C1 segment of cervical spinal cord (tissue), 14 donors: ENCODE measurements around the gene HLA-DPA1.

Experiments
- DNase-seq, 14 donors: peaks; one replicate each; lab custom pipeline; 2025; lab: John Stamatoyannopoulos, UW

The HLA-DPA1 gene

GRCh38 chr6:33088931-33089620 is 15.6 kb upstream of the HLA-DPA1 start:
- no peak for DNase-seq

DNA sequence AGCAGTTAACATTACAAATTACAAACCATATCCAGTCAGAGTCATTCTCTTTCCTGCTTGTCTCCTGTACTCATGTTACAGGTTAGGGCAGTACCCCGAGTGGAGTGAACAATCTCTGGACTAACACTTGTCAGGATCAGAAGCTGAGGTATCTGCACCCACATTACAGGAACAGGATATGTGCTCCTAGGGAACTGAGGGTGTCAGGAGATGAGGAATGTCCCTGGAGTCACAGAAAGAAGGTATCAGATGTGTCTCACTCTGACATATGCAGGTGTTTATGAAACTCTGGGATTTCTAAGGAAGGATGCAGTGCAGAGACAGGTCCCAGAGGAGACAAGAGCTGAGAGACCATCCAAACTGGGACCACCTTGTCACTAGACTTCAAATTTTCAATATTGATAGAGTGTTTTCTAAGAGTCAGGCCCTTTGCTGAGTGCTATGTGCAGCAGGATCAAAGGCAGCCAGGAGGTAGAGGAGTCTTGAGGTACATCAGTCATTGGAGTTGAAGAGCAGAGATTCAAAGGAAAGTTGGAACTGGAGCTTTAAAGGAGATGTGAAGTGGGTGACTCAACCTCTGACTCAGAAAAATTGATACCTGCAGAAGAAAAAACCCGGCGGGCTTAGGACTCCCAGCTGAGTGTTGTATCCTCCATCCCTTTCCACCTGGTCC is 14.9 kb upstream of the HLA-DPA1 start:
- no peak for DNase-seq

- DNase-seq, result no peak
Measured at GRCh38 chr6:33085627-33086026, 12.2 kb upstream of the HLA-DPA1 start.

DNA sequence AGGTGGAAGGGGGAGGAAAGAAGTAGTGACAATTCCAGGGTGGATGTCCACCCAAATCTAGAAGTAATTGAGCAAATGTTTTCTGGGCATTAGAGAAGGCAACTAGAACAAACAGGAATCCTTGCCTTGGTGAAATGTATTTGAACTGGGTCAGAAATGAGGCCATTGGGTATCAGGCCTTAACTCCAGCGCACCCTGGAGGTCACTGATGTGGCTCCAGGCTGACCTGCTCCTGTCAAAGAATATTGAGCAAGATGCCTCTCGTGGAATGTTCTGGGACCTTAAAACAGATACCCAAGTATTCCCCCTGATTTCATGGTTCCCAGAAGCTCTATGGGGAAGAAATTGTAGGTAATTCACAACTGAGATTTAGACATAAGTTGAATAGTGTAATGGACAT is 9.3 kb upstream of the HLA-DPA1 start:
- peak in 7 of 14 donors; percentile 28 to 65 (median 49) for DNase-seq

DNA sequence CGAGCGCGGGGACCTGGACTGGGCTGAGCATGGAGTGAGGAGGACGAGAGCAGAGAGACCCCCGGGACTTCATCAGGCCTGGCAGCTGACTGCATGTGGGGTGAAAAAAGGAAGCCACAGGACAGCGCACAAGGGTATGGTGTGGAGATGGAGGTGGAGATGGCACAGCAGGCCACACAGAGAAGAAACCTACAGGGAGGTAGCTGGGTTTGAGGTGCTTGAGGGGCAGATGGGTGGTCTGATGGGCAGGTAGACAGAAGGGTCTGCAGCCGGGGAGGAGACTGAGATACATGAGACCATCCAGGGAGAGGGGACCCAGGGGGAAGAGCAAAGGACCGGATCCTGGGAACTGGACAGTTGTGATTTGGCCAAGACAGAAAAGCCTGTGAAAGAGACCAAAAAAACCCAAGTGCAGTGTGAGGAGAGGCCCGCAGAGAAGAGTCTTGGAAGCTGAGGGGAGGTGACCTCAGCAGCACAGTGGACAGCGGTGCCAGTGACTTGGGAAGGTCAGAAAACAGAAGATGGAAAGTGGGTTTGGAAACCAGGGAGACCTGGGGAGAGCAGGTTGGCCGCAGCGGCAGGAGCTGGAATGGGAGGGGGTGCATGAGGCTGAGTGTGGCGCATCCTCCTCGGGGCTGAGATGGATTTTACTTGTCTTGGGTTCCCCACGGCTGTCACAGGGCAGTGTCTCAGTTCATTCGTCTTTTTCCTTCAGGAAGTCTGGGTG is 7.8 kb upstream of the HLA-DPA1 start:
- DNase-seq, result peak in 1 of 14 donors; percentile 43

- peak in 9 of 14 donors; percentile 16 to 73 (median 50) for DNase-seq
Measured at GRCh38 chr6:33080127-33081089, 7.0 kb upstream of the HLA-DPA1 start.

DNA sequence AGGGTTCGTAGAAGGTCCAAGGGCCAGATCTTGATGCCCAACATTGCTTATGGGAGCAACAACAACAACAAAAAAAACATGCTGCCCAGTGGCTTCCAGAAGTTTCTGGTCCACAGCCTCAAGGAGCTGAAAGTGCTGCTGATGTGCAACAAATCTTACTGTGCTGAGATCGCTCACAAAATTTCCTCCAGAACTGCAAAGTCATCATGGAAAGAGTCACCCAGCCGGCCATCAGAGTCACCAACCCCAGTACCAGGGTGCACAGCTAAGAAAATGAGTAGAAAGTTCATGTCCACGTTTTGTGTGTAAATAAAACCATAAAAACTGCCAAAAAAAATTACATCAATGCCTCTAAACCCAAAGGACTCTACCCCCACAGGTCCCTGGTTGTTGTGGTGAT is 6.1 kb upstream of the HLA-DPA1 start:
- no peak for DNase-seq

DNA sequence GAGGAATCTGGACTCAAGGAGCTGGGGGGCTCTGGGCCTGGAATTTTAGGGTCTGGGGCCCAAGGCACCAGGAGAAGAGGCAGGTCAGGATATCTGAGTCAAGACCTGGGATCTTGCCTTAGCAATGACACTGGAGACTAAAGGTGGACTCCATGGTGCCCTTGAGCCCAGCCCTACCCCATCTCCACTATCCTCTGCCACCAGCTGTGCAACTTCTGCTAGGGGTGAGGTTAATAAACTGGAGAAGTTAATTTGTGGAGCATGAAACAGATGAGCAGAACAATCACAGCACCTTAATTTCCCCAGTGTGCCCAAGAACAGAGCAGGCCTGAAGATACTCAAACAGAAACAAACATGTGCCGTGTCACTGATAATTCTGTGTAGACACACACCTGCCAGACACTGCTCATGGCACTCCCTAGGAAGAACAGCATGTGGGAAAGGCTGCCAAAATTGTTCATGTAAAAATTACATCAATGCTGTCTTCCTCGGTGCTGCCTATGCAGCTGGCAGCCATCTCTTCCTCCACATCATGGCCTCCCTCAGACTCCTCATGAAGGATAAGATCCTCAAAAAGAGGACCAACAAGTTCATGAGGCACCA is 5.6 kb upstream of the HLA-DPA1 start:
- no peak for DNase-seq

DNA sequence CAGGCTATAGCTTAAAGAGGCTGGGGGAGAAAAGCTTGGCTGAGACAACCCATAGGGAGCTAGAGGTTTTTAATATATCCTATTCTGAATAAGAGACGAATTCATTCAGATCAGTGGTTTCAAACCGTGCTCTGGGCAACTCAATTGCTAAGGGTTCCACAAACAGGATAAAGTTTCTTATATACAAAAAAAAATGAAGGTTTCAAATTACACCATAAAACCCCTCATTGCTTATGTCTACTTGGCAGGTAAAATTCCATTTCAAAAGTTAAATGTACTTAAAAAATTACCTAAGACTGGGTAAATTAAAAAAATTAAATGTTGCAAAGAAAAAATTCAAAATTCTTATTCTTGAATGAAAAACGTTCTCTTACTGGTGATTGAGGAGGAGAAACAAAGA is 5.0 kb upstream of the HLA-DPA1 start:
- no peak for DNase-seq

GRCh38 chr6:33077908-33078307 is 4.5 kb upstream of the HLA-DPA1 start:
- DNase-seq, result no peak

DNA sequence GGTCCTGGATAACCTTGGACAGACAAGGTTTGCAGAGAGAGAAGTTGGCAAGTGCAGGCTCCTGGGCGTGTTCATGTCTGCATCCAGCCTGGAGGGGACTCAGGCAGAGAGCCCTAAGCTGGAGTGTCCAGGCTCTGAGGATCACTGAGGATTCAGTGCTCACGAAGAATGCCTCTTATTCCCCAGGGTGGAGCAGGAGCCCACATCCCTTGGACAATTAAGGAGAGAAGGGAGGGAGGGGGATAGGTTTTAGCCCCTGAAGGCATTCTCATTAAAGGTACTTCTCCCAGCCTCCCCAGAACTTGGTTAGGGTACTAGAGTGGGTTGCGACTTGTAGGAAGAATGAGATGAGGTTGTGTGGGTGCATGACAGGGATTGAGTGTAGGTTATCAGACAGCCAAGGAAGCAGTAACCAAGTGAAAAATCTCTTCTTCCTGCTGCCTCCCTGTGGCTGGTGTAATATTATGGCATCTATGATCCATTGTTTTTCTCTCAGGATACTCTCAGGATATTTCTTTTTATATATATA is 3.0 kb upstream of the HLA-DPA1 start:
- DNase-seq, result no peak

DNA sequence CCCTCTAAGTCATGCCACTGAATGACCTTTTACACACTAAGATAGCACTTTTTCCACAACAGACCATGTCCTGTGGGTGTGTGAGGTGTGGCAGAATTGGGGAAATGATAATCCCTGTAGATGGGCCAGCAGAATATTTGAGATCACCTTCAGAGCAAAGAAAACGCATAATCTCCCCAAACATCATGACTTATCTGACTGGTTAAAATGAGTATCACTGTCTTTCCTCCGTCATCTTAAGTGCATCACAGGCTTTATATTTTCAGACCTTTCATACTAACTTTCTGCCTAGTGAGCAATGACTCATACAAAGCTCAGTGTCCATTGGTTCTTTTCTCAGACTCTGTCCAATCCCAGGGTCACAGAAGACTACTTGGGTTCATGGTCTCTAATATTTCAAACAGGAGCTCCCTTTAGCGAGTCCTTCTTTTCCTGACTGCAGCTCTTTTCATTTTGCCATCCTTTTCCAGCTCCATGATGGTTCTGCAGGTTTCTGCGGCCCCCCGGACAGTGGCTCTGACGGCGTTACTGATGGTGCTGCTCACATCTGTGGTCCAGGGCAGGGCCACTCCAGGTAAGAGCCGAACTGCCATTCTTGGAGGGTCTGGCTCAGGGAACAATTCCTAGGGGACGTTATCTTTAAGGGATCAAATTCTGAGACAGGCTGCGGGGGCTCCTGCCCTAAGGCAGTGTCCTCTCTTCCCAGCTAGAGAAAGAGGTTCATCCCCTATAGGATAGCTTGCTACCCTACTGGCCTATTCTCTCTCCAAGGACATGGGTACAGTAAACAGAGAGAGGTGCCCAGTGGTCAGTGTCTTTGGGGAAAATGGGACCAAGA is 2.3 kb upstream of the HLA-DPA1 start, which contains the start of gene HLA-DPB1:
HLA-DPB1 (plus strand) TSS at position 423 of the 838 bp plus-strand sequence; CDS start at position 475, 52 bp downstream.
- peak in 1 of 14 donors; percentile 69 for DNase-seq

GRCh38 chr6:33075208-33075567 is 1.7 kb upstream of the HLA-DPA1 start:
- no peak for DNase-seq

DNA sequence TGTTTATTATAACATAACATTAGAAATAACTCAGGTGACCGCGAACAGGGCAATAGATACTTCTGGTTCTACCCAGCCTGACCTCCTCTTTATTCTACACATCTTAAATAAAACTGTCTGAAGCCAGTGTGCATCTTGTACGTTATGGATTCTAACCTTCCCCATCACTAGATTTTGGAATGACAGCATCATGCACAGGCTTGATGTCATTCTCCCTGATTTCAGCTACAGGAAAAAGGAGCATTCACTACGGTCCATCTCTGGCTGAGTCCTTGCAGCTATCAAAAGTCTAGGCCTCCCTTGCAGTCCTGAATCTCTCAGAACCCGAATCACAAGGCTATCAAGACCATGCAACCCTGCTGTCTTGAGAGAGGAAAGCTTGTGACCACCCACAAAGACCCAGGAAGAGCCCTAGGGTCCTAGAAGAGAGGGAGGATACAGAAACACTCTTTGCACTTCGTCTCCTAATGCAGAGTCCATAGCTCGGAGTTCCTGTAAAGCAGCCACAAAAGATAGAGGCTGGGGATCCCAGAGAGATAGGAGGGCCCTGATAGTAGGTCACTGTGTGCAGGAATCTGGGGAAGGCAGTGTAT is 845 bp downstream of the HLA-DPA1 start:
- no peak for DNase-seq

- DNase-seq, result peak in 1 of 14 donors; percentile 43
Measured at GRCh38 chr6:33071569-33071968, 1.9 kb downstream of the HLA-DPA1 start.

DNA sequence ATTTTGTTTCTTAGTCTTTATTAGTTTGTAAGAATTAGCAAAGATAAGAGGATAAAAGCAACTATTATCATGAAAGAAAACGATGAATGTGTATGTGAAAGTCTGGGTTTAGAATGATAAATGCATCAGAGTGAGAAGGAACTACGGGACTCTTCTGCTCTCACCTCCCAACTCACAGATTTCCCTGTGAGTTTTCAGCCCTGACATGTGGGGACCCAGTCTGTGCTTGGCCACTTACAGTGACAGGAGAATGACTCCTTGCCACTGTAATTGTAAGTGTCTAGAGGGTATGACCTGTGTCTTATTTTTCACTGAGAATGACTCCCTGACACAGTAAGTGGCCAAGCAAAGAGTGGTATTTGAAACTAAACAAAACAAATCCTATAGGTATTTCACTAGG is 2.5 kb downstream of the HLA-DPA1 start:
- DNase-seq, result no peak

DNA sequence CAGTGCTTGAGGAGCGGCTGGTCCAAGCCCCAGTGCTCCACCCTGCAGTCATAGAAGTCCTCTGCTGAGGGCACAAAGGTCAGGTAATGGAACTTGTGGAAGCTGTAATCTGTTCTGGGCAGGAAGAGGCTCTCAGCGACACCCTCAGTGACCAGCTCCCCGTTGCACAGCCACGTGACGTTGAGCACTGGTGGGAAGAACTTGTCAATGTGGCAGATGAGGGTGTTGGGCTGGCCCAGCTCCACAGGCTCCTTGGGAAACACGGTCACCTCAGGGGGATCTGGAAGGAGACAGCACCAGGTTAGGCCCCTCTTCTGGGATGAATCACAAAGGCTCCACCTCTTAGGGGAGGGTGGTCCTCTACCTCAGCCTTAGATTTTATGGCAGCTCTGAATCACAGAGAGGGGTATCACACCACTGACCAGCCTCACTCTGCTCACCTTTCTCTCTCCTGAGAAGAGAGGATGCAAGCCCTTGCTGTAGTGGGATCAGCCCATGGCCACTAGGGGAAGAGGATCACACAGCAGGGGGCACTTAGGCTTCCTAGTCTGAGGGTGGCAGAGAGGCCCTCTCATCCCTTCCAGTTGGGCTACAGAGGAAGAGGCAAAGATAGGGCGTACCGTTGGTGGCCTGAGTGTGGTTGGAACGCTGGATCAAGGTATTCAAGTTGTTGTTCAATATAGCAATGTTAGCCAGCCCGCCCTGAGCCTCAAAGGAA is 4.3 kb downstream of the HLA-DPA1 start:
- no peak for DNase-seq

- no peak for DNase-seq
Measured at GRCh38 chr6:33066917-33067521, 6.4 kb downstream of the HLA-DPA1 start.
